Stomach (tissue), 9 donors: ENCODE results near the gene COL4A1. TPM values are rescaled to one million over a fixed set of nuclear protein-coding genes. Genes with fewer than 3 reads are reported as not detected.

ENCODE experiments used
- DNase-seq, 2 donors: peaks; one replicate each; pipeline versions ENCODE4 v3.0.0 to v3.0.0-alpha.2; 2013 to 2019
- H3K27ac ChIP-seq, 5 donors: fragments of 200-600 bp in 4 of 5; sonication (generic) in 4 of 5; one replicate each; pipeline ENCODE4 v1.5.1; 2013 to 2019; ENCODE audit warnings: mild to moderate bottlenecking in 1 of 5, moderate library complexity in 1 of 5
- H3K27me3 ChIP-seq, 3 donors: fragments of 200-600 bp; sonication (generic); one replicate each; pipeline ENCODE4 v1.5.1; 2017 to 2019; ENCODE audit warnings: mixed run types in 1 of 3
- H3K36me3 ChIP-seq, 4 donors: fragments of 200-600 bp; sonication (generic); 1 replicate in 3 of 4; 2 replicates in 1 of 4; pipeline ENCODE4 v1.5.1; 2016 to 2019
- H3K4me1 ChIP-seq, 4 donors: fragments of 200-600 bp; sonication (generic); one replicate each; pipeline ENCODE4 v1.5.1; 2016 to 2019
- H3K4me3 ChIP-seq, 4 donors: fragments of 200-600 bp; sonication (generic) in 3 of 4; one replicate each; pipeline ENCODE4 v1.5.1; 2016 to 2019; ENCODE audit warnings: mild to moderate bottlenecking in 1 of 4
- H3K9me3 ChIP-seq, 4 donors: fragments of 200-600 bp; sonication (generic); one replicate each; pipeline ENCODE4 v1.5.1; 2016 to 2019
- EP300 ChIP-seq: sonication (generic); formaldehyde crosslinking; IDR thresholded peaks from one replicate; pipeline ENCODE4 v1.6.1; 2017; ENCODE audit warnings: antibody characterized with exemption
- POLR2A ChIP-seq, 4 donors: fragments of 450-650 bp; IDR thresholded peaks; one replicate each; pipeline ENCODE4 v1.6.1; 2016; ENCODE audit warnings: antibody characterized with exemption in 4 of 4, control low read depth in 2 of 4, mild to moderate bottlenecking in 1 of 4, moderate library complexity in 1 of 4
- POLR2AphosphoS5 ChIP-seq, 3 donors: sonication (generic); formaldehyde crosslinking; IDR thresholded peaks; one replicate each; pipeline ENCODE4 v1.6.1; 2016; ENCODE audit warnings: antibody characterized with exemption in 3 of 3
- WGBS, 5 donors: extraction: QIAGEN DNeasy Blood & Tissue Kit in 3 of 5; methylation state at CpG; one replicate each; pipeline versions ENCODE4 v1.1.5 to v1.1.7; 2013 to 2018; 5-methylcytosine and 5-hydroxymethylcytosine counted together
- intact Hi-C: fragments of 100-400 bp; cut with DNase I; formaldehyde crosslinking; loops from one replicate; pipeline ENCODE4 v1.15.1; 2023; ENCODE audit warnings: low total_unique reads
- polyA plus RNA-seq, 3 donors: library from polyadenylated mRNA; stranded (reverse); fragments of 200-250 nt; gene quantifications; one replicate each; pipeline ENCODE4 v1.2.3, GENCODE V29; 2013
- total RNA-seq, 5 donors: library from RNA; depleted of rRNA; stranded (reverse); fragments of >200 nt; gene quantifications; one replicate each; pipeline versions ENCODE4 v1.1.0 to v1.2.3, GENCODE V29; 2014 to 2016
- TF ChIP-seq, protein P1 (sequence below), 7 experiments: fragments of 450-650 bp in 4 of 7; fragments of 200-600 bp in 3 of 7; sonication (generic) in 3 of 7; IDR thresholded peaks; one replicate each; pipeline ENCODE4 v1.5.1; 2016 to 2019; ENCODE audit warnings: antibody characterized with exemption in 7 of 7, control low read depth in 2 of 7, mild to moderate bottlenecking in 1 of 7
- donor health status: healthy with polysubstance abuse.
- donor health status: Bipolar disorder and iron deficiency.
- donor health status: healthy.

Gene COL4A1
- total and polyA plus RNA-seq, 8 donors: 18.8 to 798 (median 133) TPM

DNA sequence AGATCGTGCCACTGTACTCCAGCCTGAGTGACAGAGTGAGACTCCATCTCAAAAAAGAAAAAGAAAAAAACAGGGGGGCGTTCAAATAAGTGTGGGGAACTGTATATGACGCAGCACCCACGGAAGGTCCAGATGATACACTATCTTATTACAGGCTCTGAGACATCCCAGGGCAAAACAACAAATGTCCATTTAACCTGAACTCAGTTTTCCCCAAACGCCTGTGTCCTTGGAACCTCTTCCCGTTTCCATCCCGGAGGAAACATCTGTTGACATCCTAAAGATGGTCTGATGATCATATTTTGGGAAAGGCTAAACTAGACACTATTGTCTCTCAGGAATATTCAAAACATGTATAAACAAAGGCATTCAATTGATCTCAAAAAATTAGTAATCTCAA is 72.4 kb downstream of the COL4A1 start:
- WGBS, 5 donors: 66 to 89% (median 83%) methylated on average over 7 of the region's 7 CpGs
- Histone ChIP-seq H3K27me3 (peaks cover 0 to 3% (median 0%) of the 10 kb centered on the region in 3 donors), H3K36me3 (no peaks in the 10 kb centered on the region), H3K27ac (peak overlapping the region in 4 of 5 donors; percentile 69 to 82 (median 74)), H3K4me1 (peaks cover 2 to 66% (median 42%) of the 10 kb centered on the region in 4 donors), H3K4me3 (no peak overlapping the region), H3K9me3 (no peaks in the 10 kb centered on the region)
- no peak for DNase-seq
- intact Hi-C loops: no loop called here
- TF ChIP-seq EP300: no peak
- TF ChIP-seq POLR2A (IDR thresholded peaks at IDR 0.05): no peak
- TF ChIP-seq, protein P1, sequence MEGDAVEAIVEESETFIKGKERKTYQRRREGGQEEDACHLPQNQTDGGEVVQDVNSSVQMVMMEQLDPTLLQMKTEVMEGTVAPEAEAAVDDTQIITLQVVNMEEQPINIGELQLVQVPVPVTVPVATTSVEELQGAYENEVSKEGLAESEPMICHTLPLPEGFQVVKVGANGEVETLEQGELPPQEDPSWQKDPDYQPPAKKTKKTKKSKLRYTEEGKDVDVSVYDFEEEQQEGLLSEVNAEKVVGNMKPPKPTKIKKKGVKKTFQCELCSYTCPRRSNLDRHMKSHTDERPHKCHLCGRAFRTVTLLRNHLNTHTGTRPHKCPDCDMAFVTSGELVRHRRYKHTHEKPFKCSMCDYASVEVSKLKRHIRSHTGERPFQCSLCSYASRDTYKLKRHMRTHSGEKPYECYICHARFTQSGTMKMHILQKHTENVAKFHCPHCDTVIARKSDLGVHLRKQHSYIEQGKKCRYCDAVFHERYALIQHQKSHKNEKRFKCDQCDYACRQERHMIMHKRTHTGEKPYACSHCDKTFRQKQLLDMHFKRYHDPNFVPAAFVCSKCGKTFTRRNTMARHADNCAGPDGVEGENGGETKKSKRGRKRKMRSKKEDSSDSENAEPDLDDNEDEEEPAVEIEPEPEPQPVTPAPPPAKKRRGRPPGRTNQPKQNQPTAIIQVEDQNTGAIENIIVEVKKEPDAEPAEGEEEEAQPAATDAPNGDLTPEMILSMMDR (IDR thresholded peaks at IDR 0.05): no peak
- no peak for TF ChIP-seq POLR2AphosphoS5 (IDR thresholded peaks at IDR 0.05)

DNA sequence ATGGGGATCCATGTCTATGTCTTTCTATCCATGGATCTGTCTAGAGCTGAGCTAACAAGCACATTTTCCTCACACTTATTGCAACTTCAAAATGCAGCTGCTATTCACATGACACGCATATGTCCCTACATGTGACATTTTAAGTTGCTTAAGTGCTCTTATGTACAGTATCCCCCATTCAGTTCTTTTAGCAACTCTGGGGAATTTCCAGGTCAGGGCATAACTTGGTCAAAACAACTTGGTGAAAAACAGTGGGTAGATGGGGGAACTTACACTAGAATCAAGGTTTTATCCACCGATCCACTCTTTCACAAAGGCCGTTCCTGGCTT is 73.0 kb downstream of the COL4A1 start:
- H3K36me3 ChIP-seq: no peaks in the 10 kb centered on the region
- peaks cover 0 to 3% (median 0%) of the 10 kb centered on the region in 3 donors for H3K27me3 ChIP-seq
- intact Hi-C loops: no loop called here
- TF ChIP-seq EP300 (no peak), POLR2AphosphoS5 (IDR thresholded peaks at IDR 0.05) (no peak), POLR2A (IDR thresholded peaks at IDR 0.05) (no peak)
- TF ChIP-seq, protein P1 (IDR thresholded peaks at IDR 0.05): no peak
- peak overlapping the region; percentile 50 to 82 (median 73) for H3K27ac ChIP-seq
- H3K4me1 ChIP-seq: peaks cover 0 to 61% (median 39%) of the 10 kb centered on the region in 4 donors
- no peaks in the 10 kb centered on the region for H3K9me3 ChIP-seq
- no peak for DNase-seq
- H3K4me3 ChIP-seq: no peak overlapping the region
- WGBS, 5 donors: 51 to 72% (median 59%) methylated on average over 3 of the region's 3 CpGs

DNA sequence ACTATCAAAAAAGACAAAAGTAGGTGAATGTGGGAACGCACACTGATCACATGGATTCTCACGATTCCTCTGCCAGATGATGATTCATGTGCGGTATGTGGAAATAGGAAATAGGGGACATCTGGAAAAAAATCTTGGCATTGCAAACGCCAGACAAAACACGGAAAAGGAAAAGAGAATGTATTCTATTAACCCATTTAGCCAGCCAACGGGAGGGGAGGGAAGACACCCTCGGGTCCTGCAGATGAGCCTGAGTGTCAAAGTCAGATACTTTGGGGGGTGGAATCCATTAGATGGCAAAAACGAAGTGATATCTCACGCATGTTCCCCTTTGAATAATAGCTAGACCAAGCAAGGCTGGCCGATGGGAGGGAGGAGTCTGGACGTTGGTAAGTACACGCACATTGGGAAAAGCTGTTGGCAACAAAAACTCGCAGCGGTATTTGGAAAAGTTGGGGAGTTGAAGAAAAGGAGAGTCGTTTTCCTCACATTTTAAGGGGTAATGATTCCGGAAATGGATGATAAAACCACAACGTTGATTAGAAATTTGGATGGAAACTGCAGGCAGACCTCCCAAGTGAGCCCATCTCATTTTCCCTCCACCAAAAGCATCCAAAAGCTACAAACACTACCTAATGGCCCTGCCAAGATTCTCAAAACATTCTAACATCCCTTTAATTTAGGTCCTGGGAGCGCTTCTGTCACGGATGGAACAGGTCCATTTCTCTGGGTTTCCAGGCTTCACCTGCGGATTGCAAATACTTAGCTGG is 73.6 kb downstream of the COL4A1 start:
- DNase-seq: peak in 1 of 2 donors; percentile 80
- intact Hi-C loops: no loop called here
- no peaks in the 10 kb centered on the region for H3K36me3 ChIP-seq
- peak overlapping the region in 2 of 4 donors; percentile 2 to 5 for H3K4me3 ChIP-seq
- H3K4me1 ChIP-seq: peaks cover 0 to 55% (median 36%) of the 10 kb centered on the region in 4 donors
- peak overlapping the region; percentile 50 to 82 (median 73) for H3K27ac ChIP-seq
- 59 to 70% (median 68%) methylated on average over 20 of the region's 20 CpGs for WGBS, 5 donors
- H3K9me3 ChIP-seq: no peaks in the 10 kb centered on the region
- peaks cover 0 to 3% (median 0%) of the 10 kb centered on the region in 3 donors for H3K27me3 ChIP-seq
- TF ChIP-seq EP300 (no peak), POLR2AphosphoS5 (IDR thresholded peaks at IDR 0.05) (peak in 2 of 3 donors; percentile 55 to 57), POLR2A (IDR thresholded peaks at IDR 0.05) (no peak)
- TF ChIP-seq, protein P1 (IDR thresholded peaks at IDR 0.05): no peak

DNA sequence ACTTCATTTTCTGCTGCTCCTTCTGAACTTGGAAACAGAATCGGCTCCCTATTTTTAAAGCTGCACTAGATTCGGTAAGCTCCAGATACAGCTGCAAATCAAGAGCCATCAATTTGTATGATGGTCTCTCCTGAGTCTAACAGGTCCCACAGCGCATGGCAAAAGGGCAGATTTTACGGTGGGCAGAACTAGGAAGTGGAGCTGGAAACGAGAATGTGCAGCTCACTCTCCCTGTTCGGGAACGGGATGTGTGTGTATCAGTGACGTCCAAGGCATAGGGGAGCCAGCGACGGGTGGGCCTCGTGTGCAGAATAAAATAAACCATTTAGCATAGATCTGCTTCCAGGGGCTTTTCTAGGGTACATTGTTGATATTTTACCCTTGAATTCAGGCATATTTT is 74.2 kb downstream of the COL4A1 start:
- TF ChIP-seq EP300 (no peak), POLR2AphosphoS5 (IDR thresholded peaks at IDR 0.05) (no peak), POLR2A (IDR thresholded peaks at IDR 0.05) (no peak)
- TF ChIP-seq, protein P1 (IDR thresholded peaks at IDR 0.05): no peak
- no peaks in the 10 kb centered on the region for H3K36me3 ChIP-seq
- intact Hi-C loops: no loop called here
- no peaks in the 10 kb centered on the region for H3K9me3 ChIP-seq
- H3K4me3 ChIP-seq: peak overlapping the region in 2 of 4 donors; percentile 2 to 5
- WGBS, 5 donors: 45 to 76% (median 66%) methylated on average over 11 of the region's 11 CpGs
- peak in 1 of 2 donors; percentile 55 for DNase-seq
- H3K27me3 ChIP-seq: peaks cover 0 to 3% (median 0%) of the 10 kb centered on the region in 3 donors
- peak overlapping the region; percentile 64 to 82 (median 73) for H3K27ac ChIP-seq
- peaks cover 0 to 49% (median 31%) of the 10 kb centered on the region in 4 donors for H3K4me1 ChIP-seq
